Nephron progenitor cell (in vitro differentiated cells): ENCODE measurements around the gene ALDH3B2.

Source experiments
- DNase-seq: peaks from one replicate; pipeline ENCODE4 v3.0.0; 2021
- H3K27ac Mint-ChIP-seq: 2 replicates; pipeline ENCODE4 v1.8.0; 2021; ENCODE audit warnings: mild to moderate bottlenecking, moderate library complexity, mixed read lengths
- H3K27me3 Mint-ChIP-seq: 2 replicates; pipeline ENCODE4 v1.8.0; 2021; ENCODE audit warnings: mild to moderate bottlenecking, low read depth, mixed read lengths; ENCODE audit not compliant: poor library complexity
- H3K36me3 Mint-ChIP-seq: 2 replicates; pipeline ENCODE4 v1.8.0; 2021; ENCODE audit warnings: low read depth, mixed read lengths
- H3K4me1 Mint-ChIP-seq: 2 replicates; pipeline ENCODE4 v1.8.0; 2021; ENCODE audit warnings: mixed read lengths
- H3K4me3 Mint-ChIP-seq: 2 replicates; pipeline ENCODE4 v1.8.0; 2021; ENCODE audit warnings: mild to moderate bottlenecking, moderate library complexity, mixed read lengths
- H3K9me3 Mint-ChIP-seq: 2 replicates; pipeline ENCODE4 v1.8.0; 2021; ENCODE audit warnings: mild to moderate bottlenecking, moderate library complexity, mixed read lengths
- TF ChIP-seq, protein P1 (sequence below): fragments of 200-600 bp; sonication (generic); IDR thresholded peaks from 2 replicates; pipeline ENCODE4 v1.5.0; 2021; ENCODE audit warnings: antibody characterized with exemption

Gene ALDH3B2

DNA sequence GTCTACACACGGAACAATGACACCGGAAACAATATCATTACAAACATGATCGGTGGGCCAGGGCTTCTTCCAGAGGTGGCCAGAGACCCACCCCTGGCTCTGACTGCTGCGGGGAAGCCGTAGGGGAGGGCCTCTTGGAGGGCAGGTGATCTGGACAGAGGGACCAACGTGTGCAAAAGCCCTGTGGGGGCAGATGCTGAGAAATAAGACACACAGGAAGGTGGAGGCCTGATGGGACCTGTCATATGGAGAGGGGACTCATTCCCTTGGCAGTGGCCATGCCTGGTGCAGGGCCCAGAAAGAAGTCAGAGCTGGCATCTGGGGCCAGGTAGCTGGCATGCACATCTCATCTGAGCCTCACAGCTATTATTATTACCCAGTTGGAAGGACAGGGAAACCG lies 1.1 kb downstream of the ALDH3B2 start:
- peaks cover 21% of the 10 kb centered on the region for H3K9me3 Mint-ChIP-seq
- no peaks in the 10 kb centered on the region for H3K36me3 Mint-ChIP-seq
- TF ChIP-seq, protein P1, sequence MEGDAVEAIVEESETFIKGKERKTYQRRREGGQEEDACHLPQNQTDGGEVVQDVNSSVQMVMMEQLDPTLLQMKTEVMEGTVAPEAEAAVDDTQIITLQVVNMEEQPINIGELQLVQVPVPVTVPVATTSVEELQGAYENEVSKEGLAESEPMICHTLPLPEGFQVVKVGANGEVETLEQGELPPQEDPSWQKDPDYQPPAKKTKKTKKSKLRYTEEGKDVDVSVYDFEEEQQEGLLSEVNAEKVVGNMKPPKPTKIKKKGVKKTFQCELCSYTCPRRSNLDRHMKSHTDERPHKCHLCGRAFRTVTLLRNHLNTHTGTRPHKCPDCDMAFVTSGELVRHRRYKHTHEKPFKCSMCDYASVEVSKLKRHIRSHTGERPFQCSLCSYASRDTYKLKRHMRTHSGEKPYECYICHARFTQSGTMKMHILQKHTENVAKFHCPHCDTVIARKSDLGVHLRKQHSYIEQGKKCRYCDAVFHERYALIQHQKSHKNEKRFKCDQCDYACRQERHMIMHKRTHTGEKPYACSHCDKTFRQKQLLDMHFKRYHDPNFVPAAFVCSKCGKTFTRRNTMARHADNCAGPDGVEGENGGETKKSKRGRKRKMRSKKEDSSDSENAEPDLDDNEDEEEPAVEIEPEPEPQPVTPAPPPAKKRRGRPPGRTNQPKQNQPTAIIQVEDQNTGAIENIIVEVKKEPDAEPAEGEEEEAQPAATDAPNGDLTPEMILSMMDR, result no peak
- no peak overlapping the region for H3K4me3 Mint-ChIP-seq
- no peak for DNase-seq
- no peaks in the 10 kb centered on the region for H3K4me1 Mint-ChIP-seq
- H3K27ac Mint-ChIP-seq, result no peak overlapping the region
- H3K27me3 Mint-ChIP-seq, result peaks cover 23% of the 10 kb centered on the region

DNA sequence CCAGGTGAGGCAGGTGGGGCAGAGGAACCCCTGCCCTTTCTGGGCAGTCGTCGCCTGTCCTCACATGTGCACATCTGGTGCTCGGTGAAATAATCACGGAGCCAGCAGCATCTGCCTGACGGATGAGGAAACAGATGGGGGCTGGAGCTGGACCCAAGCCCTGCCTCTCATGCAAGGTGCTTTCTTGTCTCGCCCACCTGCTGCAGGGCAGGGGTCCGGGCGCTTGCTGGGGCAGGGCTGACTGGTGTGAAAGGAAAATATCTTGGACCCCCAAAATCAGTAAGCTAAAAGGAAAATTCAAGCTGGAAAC lies 3.3 kb downstream of the ALDH3B2 start:
- DNase-seq, result no peak
- H3K27ac Mint-ChIP-seq, result no peak overlapping the region
- TF ChIP-seq, protein P1, result no peak
- peaks cover 13% of the 10 kb centered on the region for H3K27me3 Mint-ChIP-seq
- H3K9me3 Mint-ChIP-seq, result peaks cover 6% of the 10 kb centered on the region
- H3K4me3 Mint-ChIP-seq, result no peak overlapping the region
- H3K36me3 Mint-ChIP-seq, result no peaks in the 10 kb centered on the region
- H3K4me1 Mint-ChIP-seq, result no peaks in the 10 kb centered on the region

DNA sequence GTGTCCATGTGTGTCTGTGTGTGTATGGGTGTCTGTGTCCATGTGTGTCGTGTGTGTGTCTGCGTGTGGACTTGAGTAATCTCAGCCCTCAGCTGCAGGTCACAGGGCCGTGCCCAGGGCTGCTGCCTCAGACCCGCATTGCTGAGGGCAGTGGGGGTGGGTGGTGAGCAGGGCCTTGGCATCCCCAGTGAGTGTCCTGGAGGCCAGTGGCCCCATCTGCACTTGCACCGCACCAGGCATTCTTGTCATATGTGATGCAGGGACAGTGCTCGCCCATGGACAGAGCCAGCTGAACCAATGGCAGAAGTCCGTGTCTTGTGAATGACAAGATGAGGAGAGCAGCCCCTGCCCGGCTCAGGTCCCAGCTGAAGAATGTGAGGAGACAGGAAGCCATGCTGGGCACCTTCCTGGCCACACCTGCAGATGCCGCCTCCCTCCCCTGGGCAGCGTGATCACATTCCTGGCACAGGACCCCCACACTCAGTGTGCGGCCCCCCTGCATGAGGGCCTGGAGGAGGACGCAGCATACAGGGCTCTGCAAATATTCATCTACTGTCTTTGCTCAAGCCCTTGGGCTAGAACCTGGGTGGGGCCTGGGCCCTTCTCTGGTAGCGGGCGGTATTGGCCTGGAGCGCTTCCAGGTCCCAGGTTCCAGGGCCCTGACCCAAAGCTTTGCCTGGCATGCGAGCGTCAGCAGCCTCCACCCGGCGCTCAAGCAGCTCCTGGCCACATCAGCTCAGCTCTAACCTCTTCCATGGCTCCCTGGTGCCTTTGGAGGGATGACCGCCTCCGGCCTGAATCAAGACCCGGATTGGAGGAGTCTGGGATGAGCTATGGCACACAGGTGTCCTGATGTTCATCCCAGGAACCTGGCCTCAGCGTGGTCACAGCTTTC lies 3.9 kb downstream of the ALDH3B2 start:
- Mint-ChIP-seq H3K9me3 (peaks cover 3% of the 10 kb centered on the region), H3K27me3 (peaks cover 11% of the 10 kb centered on the region), H3K27ac (no peak overlapping the region), H3K4me1 (no peaks in the 10 kb centered on the region), H3K36me3 (no peaks in the 10 kb centered on the region), H3K4me3 (no peak overlapping the region)
- no peak for DNase-seq
- TF ChIP-seq, protein P1, result no peak

DNA sequence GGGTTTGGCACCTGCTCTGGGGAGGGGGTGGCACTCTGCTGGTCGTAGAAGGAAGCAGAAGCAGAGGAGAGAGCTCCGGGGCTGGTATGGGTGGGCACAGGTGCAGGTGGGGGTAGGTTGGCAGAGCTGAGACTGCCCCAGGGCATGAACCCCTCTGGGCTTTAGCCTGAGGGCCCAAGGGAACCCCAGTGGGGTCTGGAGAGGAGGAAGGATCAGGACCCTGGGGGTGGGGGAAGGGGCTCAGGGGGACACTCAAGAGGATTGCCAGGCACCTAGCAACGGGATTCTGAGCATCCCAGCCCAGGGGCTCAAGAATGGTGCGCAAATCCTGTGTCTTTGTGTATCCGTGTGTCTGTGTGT lies 6.3 kb downstream of the ALDH3B2 start:
- Mint-ChIP-seq H3K4me1 (no peaks in the 10 kb centered on the region), H3K36me3 (no peaks in the 10 kb centered on the region), H3K27ac (no peak overlapping the region), H3K9me3 (no peaks in the 10 kb centered on the region), H3K4me3 (no peak overlapping the region), H3K27me3 (no peaks in the 10 kb centered on the region)
- no peak for DNase-seq
- TF ChIP-seq, protein P1, result no peak

DNA sequence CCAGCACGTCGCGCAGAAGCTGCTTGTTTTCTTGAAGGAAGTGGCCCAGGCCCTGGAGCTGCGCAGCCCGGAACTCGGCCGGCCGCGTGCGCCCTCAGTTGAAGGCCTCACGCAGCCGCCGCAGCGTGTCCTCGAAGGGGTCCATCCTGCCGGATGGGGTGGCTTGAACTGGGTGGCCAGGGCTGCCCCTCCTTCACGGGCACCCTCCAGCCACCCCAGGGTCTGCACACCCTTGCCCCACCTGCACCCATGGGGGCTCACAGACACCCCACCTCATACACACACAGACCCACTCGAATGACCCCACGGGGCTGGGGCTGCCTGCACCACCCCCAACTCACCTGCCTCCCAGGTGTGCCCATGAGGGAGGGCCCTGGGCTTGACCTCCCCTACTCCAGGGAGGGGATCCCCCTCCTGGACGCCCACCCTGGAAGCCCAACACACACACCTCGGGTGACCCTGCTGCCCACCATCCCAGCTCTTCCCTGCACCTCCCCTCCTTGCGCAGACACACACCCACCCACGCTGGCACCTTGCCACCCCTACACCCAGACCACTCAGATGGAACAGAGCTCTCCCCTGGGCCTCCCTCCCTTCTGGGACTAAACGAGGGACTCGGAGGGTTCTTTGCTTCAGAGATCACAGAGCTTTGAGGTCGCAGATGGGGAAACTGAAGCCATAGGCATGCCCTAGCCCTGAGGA lies 6.8 kb downstream of the ALDH3B2 start:
- Mint-ChIP-seq H3K4me3 (no peak overlapping the region), H3K4me1 (peaks cover under 1% of the 10 kb centered on the region), H3K27ac (no peak overlapping the region), H3K36me3 (no peaks in the 10 kb centered on the region), H3K27me3 (peaks cover 2% of the 10 kb centered on the region), H3K9me3 (no peaks in the 10 kb centered on the region)
- no peak for DNase-seq
- TF ChIP-seq, protein P1, result no peak
